ENCODE measurements around the gene CREBZF.
A peak's percentile ranks its signal among the peaks of the same experiment; 100 is the strongest.
"Not testable (repeated sequence)": the region's sequence is repeated elsewhere in the genome, so short reads cannot be mapped to it uniquely, and the experiment has no call there.

The CREBZF gene

GRCh38 chr11:85658180-85658579 is 6.7 kb downstream of the CREBZF start:
- no peak for DNase-seq (ENCODE audit: low read depth)

GRCh38 chr11:85656777-85657176 is 8.2 kb downstream of the CREBZF start:
- no peak for DNase-seq (ENCODE audit: low read depth)
- no peak for TF ChIP-seq CTCF (IDR thresholded peaks at IDR 0.05; ENCODE audit: insufficient read depth, low read depth, low read length, missing control alignments)
- no peak overlapping the region for H3K4me3 ChIP-seq (ENCODE audit: low read length)

More at GRCh38 chr11:85658180-85658579, 6.7 kb downstream of the CREBZF start:
- no peak for TF ChIP-seq CTCF (IDR thresholded peaks at IDR 0.05; ENCODE audit: insufficient read depth, low read depth, low read length, missing control alignments)
- H3K4me3 ChIP-seq (ENCODE audit: low read length), result no peak overlapping the region

GRCh38 chr11:85654343-85654742 is 10.6 kb downstream of the CREBZF start:
- not testable (repeated sequence) for H3K4me3 ChIP-seq (ENCODE audit: low read length); DNase-seq (ENCODE audit: low read depth)

GRCh38 chr11:85652786-85653447 is 12.0 kb downstream of the CREBZF start:
- H3K4me3 ChIP-seq (ENCODE audit: low read length), result no peak overlapping the region
- no peak for TF ChIP-seq CTCF (IDR thresholded peaks at IDR 0.05; ENCODE audit: insufficient read depth, low read depth, low read length, missing control alignments)
- DNase-seq (ENCODE audit: low read depth), result no peak

- no peak overlapping the region for H3K4me3 ChIP-seq (ENCODE audit: low read length)
- DNase-seq (ENCODE audit: low read depth), result no peak
- TF ChIP-seq CTCF (IDR thresholded peaks at IDR 0.05; ENCODE audit: insufficient read depth, low read depth, low read length, missing control alignments), result no peak
Measured at GRCh38 chr11:85651118-85651517, 13.8 kb downstream of the CREBZF start.

- no peak for TF ChIP-seq CTCF (IDR thresholded peaks at IDR 0.05; ENCODE audit: insufficient read depth, low read depth, low read length, missing control alignments)
- DNase-seq (ENCODE audit: low read depth), result peak; percentile 93
- peak within 1 kb of the TSS; percentile 85 for H3K4me3 ChIP-seq (ENCODE audit: low read length)
Measured at GRCh38 chr11:85647604-85648299, 17.2 kb downstream of the CREBZF start, which contains the start of gene TMEM126A. Gene TMEM126A, plus strand, starts transcription at chr11:85647967. Its CDS starts 2,289 bp downstream, at chr11:85650256.

- no peak for TF ChIP-seq CTCF (IDR thresholded peaks at IDR 0.05; ENCODE audit: insufficient read depth, low read depth, low read length, missing control alignments)
- H3K4me3 ChIP-seq (ENCODE audit: low read length), result peak overlapping the region; percentile 85
- DNase-seq (ENCODE audit: low read depth), result no peak
Measured at GRCh38 chr11:85647078-85647477, 17.9 kb downstream of the CREBZF start.
